ENCODE results near the gene ITGA2B.

- TF ChIP-seq CTCF (IDR thresholded peaks at IDR 0.05) (no peak), ZFX (IDR thresholded peaks at IDR 0.05; ENCODE audit: borderline replicate concordance) (no peak)
These were observed 29.3 kb downstream of the ITGA2B start for GRCh38 chr17:44360144-44360533.
